ENCODE data around the gene CALR. TPM values are rescaled to one million over a fixed set of nuclear protein-coding genes. Genes with fewer than 3 reads are reported as not detected.

The CALR gene
- total and polyA plus RNA-seq, 2 donors (not counting 3 experiments of a cell fraction or from before 2014, with no cell fraction given) = 1,135 to 1,636 TPM

- Histone ChIP-seq H3K36me3 (ENCODE audit: control insufficient read depth in 2 of 2, extremely low read depth in 1 of 2, insufficient read depth in 2 of 2, low read length in 2 of 2) (no peaks in the 10 kb centered on the region), H3K9ac (replicated peaks; ENCODE audit: extremely low read depth, insufficient read depth, low read length) (no peak overlapping the region), H3K9me1 (replicated peaks; ENCODE audit: control insufficient read depth, extremely low read depth, insufficient read depth, low read length) (no peaks in the 10 kb centered on the region), H3K27ac (ENCODE audit: insufficient read depth, low read depth, low read length) (no peak overlapping the region), H3K4me3 (replicated peaks in 1 of 3; ENCODE audit: insufficient read depth in 1 of 3, low read depth in 1 of 3, low read length in 3 of 3) (no peak overlapping the region), H2AFZ (ENCODE audit: low read depth, low read length) (no peak overlapping the region), H3K79me2 (ENCODE audit: control insufficient read depth, insufficient read depth, low read length) (no peaks in the 10 kb centered on the region), H4K20me1 (replicated peaks; ENCODE audit: control insufficient read depth, extremely low read depth, insufficient read depth, low read length) (no peaks in the 10 kb centered on the region), H3K27me3 (ENCODE audit: control insufficient read depth in 2 of 2, insufficient read depth in 2 of 2, low read length in 2 of 2) (no peaks in the 10 kb centered on the region), H3K4me2 (ENCODE audit: insufficient read depth, low read length) (no peak overlapping the region), H3K9me3 (replicated peaks; ENCODE audit: control insufficient read depth, insufficient read depth, low read length) (no peaks in the 10 kb centered on the region), H3K4me1 (ENCODE audit: control insufficient read depth, extremely low read depth, insufficient read depth, low read length) (peaks cover 2% of the 10 kb centered on the region)
- BruUV-seq (replicated peaks) = no TSS peak
- intact Hi-C loops (cut with micrococcal nuclease) (no loop called here), dilution Hi-C loops (cut with MboI; ENCODE audit: extremely low pct_ligation_motif_present, low sequenced_read_pairs) (no loop called here)
- CTCF ChIA-PET = interaction anchor here (1.5 to 5.2 kb wide), 3 partner anchors 8 to 127 kb away, joined by 3 to 115 read pairs (median 91); no protein-coding TSS in a partner anchor
- no peak for FAIRE-seq
- DNase-seq (ENCODE audit: low read depth, low spot score) = no peak
- no peak for TF ChIP-seq MYC (IDR thresholded peaks at IDR 0.05; ENCODE audit: low read depth, low read length)
- no peak for TF ChIP-seq CTCF (IDR thresholded peaks at IDR 0.05; ENCODE audit: extremely low read depth in 1 of 2, insufficient read depth in 1 of 2, low read depth in 1 of 2, low read length in 2 of 2)
- no peak for TF ChIP-seq POLR2AphosphoS5 (IDR thresholded peaks at IDR 0.05; ENCODE audit: insufficient read depth, low read depth, low read length)
- TF ChIP-seq EZH2 (IDR thresholded peaks at IDR 0.05; ENCODE audit: borderline replicate concordance, low read depth, low read length, severe bottlenecking) = no peak
- no peak for TF ChIP-seq FOS (IDR thresholded peaks at IDR 0.05; ENCODE audit: borderline replicate concordance, insufficient read depth, low read length)
- POLR2A ChIA-PET = no interaction called here
These were observed 29.5 kb downstream of the CALR start for GRCh38 chr19:12967907-12968306.

Data from endothelial cell of umbilical vein (primary cell).